GM18517 (cell line): ENCODE data around the gene ROBO1.
"Not testable (repeated sequence)": the region's sequence is repeated elsewhere in the genome, so short reads cannot be mapped to it uniquely, and the experiment has no call there.

Source experiments
- ATAC-seq: cut with Tn5 transposase; IDR thresholded peaks from one replicate; pipeline ENCODE4 v1.9.1; 2021; ENCODE audit warnings: mild to moderate bottlenecking, moderate library complexity; ENCODE audit not compliant: unreplicated experiment

ROBO1 gene

GRCh38 chr3:78781351-78781750 lies 986.4 kb downstream of the ROBO1 start:
- no peak for ATAC-seq

- no peak for ATAC-seq
These were observed 1001.9 kb downstream of the ROBO1 start for GRCh38 chr3:78765671-78766485.

GRCh38 chr3:78764634-78765033 lies 1003.2 kb downstream of the ROBO1 start:
- ATAC-seq, result no peak

GRCh38 chr3:78762121-78762520 lies 1005.7 kb downstream of the ROBO1 start:
- ATAC-seq, result no peak

GRCh38 chr3:78761126-78761525 lies 1006.7 kb downstream of the ROBO1 start:
- ATAC-seq, result no peak

GRCh38 chr3:78757731-78758130 lies 1010.1 kb downstream of the ROBO1 start:
- ATAC-seq, result no peak

GRCh38 chr3:78754066-78754743 lies 1013.6 kb downstream of the ROBO1 start:
- ATAC-seq, result no peak

GRCh38 chr3:78751266-78751665 lies 1016.5 kb downstream of the ROBO1 start:
- ATAC-seq, result no peak

- ATAC-seq, result not testable (repeated sequence)
These were observed 1017.5 kb downstream of the ROBO1 start for GRCh38 chr3:78750291-78750690.

GRCh38 chr3:78749056-78749455 lies 1018.7 kb downstream of the ROBO1 start:
- ATAC-seq, result no peak

GRCh38 chr3:78745847-78746246 lies 1022.0 kb downstream of the ROBO1 start:
- ATAC-seq, result no peak

- no peak for ATAC-seq
These were observed 1025.3 kb downstream of the ROBO1 start for GRCh38 chr3:78742491-78742890.

- no peak for ATAC-seq
These were observed 1025.8 kb downstream of the ROBO1 start for GRCh38 chr3:78742041-78742440.

- no peak for ATAC-seq
These were observed 1026.6 kb downstream of the ROBO1 start for GRCh38 chr3:78741066-78741645.

GRCh38 chr3:78738833-78739232 lies 1029.0 kb downstream of the ROBO1 start:
- no peak for ATAC-seq

- ATAC-seq, result no peak
These were observed 1029.8 kb downstream of the ROBO1 start for GRCh38 chr3:78737988-78738387.

GRCh38 chr3:78736863-78737262 lies 1030.9 kb downstream of the ROBO1 start:
- no peak for ATAC-seq

- ATAC-seq, result no peak
These were observed 1033.7 kb downstream of the ROBO1 start for GRCh38 chr3:78734048-78734637.

- ATAC-seq, result no peak
These were observed 1034.9 kb downstream of the ROBO1 start for GRCh38 chr3:78732893-78733292.

GRCh38 chr3:78732471-78732870 lies 1035.3 kb downstream of the ROBO1 start:
- ATAC-seq, result no peak

GRCh38 chr3:78729946-78730345 lies 1037.9 kb downstream of the ROBO1 start:
- no peak for ATAC-seq
